Brain pericyte (primary cell): ENCODE data around the gene SNAI1.
"Not testable (repeated sequence)": the region's sequence is repeated elsewhere in the genome, so short reads cannot be mapped to it uniquely, and the experiment has no call there.

ENCODE experiments used
- DNase-seq: peaks from one replicate; pipeline ENCODE4 v3.0.0-alpha.2; 2012; ENCODE audit warnings: low read depth, low spot score

The SNAI1 gene

GRCh38 chr20:49982346-49983122 is at the start of gene SNAI1:
TSS of gene SNAI1 (plus strand) at chr20:49982980. CDS start at chr20:49983060, 80 bp downstream.
- no peak for DNase-seq

GRCh38 chr20:49935746-49936152 is 47.0 kb upstream of the SNAI1 start:
- DNase-seq, result no peak

GRCh38 chr20:49936153-49937026 is 46.4 kb upstream of the SNAI1 start, which contains the start of gene RNF114:
TSS of gene RNF114 (plus strand) at chr20:49936397. CDS start at chr20:49936413, 16 bp downstream.
- peak; percentile 43 for DNase-seq

GRCh38 chr20:49937027-49937929 is 45.5 kb upstream of the SNAI1 start:
- no peak for DNase-seq

GRCh38 chr20:49938173-49939163 is 44.3 kb upstream of the SNAI1 start:
- DNase-seq, result no peak

GRCh38 chr20:49941456-49941855 is 41.3 kb upstream of the SNAI1 start:
- no peak for DNase-seq

- DNase-seq, result no peak
These were observed 40.5 kb upstream of the SNAI1 start for GRCh38 chr20:49942303-49942702.

- DNase-seq, result no peak
These were observed 39.8 kb upstream of the SNAI1 start for GRCh38 chr20:49942942-49943341.

- DNase-seq, result no peak
These were observed 37.5 kb upstream of the SNAI1 start for GRCh38 chr20:49945306-49945700.

GRCh38 chr20:49945701-49946477 is 36.9 kb upstream of the SNAI1 start:
- DNase-seq, result no peak

GRCh38 chr20:49948178-49948577 is 34.6 kb upstream of the SNAI1 start:
- DNase-seq, result no peak

- DNase-seq, result peak; percentile 82
These were observed 33.8 kb upstream of the SNAI1 start for GRCh38 chr20:49948809-49949507.

GRCh38 chr20:49951151-49951550 is 31.6 kb upstream of the SNAI1 start:
- no peak for DNase-seq

- DNase-seq, result no peak
These were observed 27.6 kb upstream of the SNAI1 start for GRCh38 chr20:49955167-49955566.

GRCh38 chr20:49955830-49956396 is 26.9 kb upstream of the SNAI1 start:
- DNase-seq, result not testable (repeated sequence)

- DNase-seq, result no peak
These were observed 26.1 kb upstream of the SNAI1 start for GRCh38 chr20:49956689-49957088.

GRCh38 chr20:49957089-49957938 is 25.5 kb upstream of the SNAI1 start:
- not testable (repeated sequence) for DNase-seq

GRCh38 chr20:49961413-49961812 is 21.4 kb upstream of the SNAI1 start:
- DNase-seq, result no peak
